IMR-90 (cell line): ENCODE results near the gene PRKCSH. TPM values are rescaled to one million over a fixed set of nuclear protein-coding genes. Genes with fewer than 3 reads are reported as not detected.
A peak's percentile ranks its signal among the peaks of the same experiment; 100 is the strongest.

Source experiments
- ATAC-seq: fragments of 200-7000 bp; cut with Tn5 transposase; 2 replicates; pipeline ENCODE4 v1.9.1; 2020; ENCODE audit warnings: low read depth, mild to moderate bottlenecking, moderate library complexity
- BruUV-seq: library from RNA; stranded (reverse); fragments of 400-500 nt; replicated peaks from 2 replicates; lab custom pipeline; 2021; lab: Mats Ljungman, UMichigan
- CTCF ChIA-PET: fragments of 300-600 bp; formaldehyde crosslinking; extraction: SDS; loops from one replicate; lab custom pipeline; 2021; ENCODE audit warnings: antibody characterized with exemption; lab: Yijun Ruan, JAX
- POLR2A ChIA-PET: fragments of 300-600 bp; sonication (Branson Sonifier 250); formaldehyde crosslinking; loops from one replicate; lab custom pipeline; 2022; ENCODE audit warnings: antibody characterized with exemption; ENCODE audit not compliant: unreplicated experiment; lab: Charles Lee
- DNase-seq: peaks from one replicate; pipeline ENCODE4 v3.0.0; 2013
- H2AFZ ChIP-seq: replicated peaks from 2 replicates; pipeline ENCODE3; 2013; ENCODE audit warnings: low read length, mild to moderate bottlenecking; ENCODE audit not compliant: poor library complexity
- H2AK5ac ChIP-seq: 2 replicates; pipeline ENCODE4 v1.6.1; 2013; ENCODE audit warnings: low read depth, low read length, inconsistent platforms
- H2AK9ac ChIP-seq: replicated peaks from 2 replicates; pipeline ENCODE3; 2013; ENCODE audit warnings: mild to moderate bottlenecking, low read depth, low read length, moderate library complexity; ENCODE audit not compliant: poor library complexity
- H2BK120ac ChIP-seq: 2 replicates; pipeline ENCODE4 v1.6.1; 2013; ENCODE audit warnings: low read depth, low read length, inconsistent platforms
- H2BK15ac ChIP-seq: 3 replicates; pipeline ENCODE4 v1.6.1; 2013; ENCODE audit warnings: low read depth, low read length, inconsistent platforms
- H2BK20ac ChIP-seq: 2 replicates; pipeline ENCODE4 v1.6.1; 2013; ENCODE audit warnings: low read depth, mild to moderate bottlenecking, inconsistent platforms, low read length, moderate library complexity
- H2BK5ac ChIP-seq: 2 replicates; pipeline ENCODE4 v1.6.1; 2013; ENCODE audit warnings: mild to moderate bottlenecking, low read depth, low read length, inconsistent platforms; ENCODE audit not compliant: poor library complexity, severe bottlenecking
- H3K14ac ChIP-seq: replicated peaks from 2 replicates; pipeline ENCODE4 v1.6.1; 2013; ENCODE audit warnings: low read depth, low read length, inconsistent platforms
- H3K18ac ChIP-seq: 2 replicates; pipeline ENCODE4 v1.6.1; 2013; ENCODE audit warnings: low read depth, low read length, control low read depth
- H3K23ac ChIP-seq: 2 replicates; pipeline ENCODE4 v1.6.1; 2013; ENCODE audit warnings: low read depth, low read length, inconsistent platforms
- H3K27ac ChIP-seq: 2 replicates; pipeline ENCODE4 v1.5.1; 2013; ENCODE audit warnings: mild to moderate bottlenecking, control low read depth, low read length; ENCODE audit not compliant: insufficient read depth
- H3K27me3 ChIP-seq: 2 replicates; pipeline ENCODE4 v1.6.1; 2013; ENCODE audit warnings: low read length; ENCODE audit not compliant: control insufficient read depth, insufficient read depth
- H3K36me3 ChIP-seq: 2 replicates; pipeline ENCODE4 v1.6.1; 2013; ENCODE audit warnings: low read length, mixed read lengths; ENCODE audit not compliant: control insufficient read depth, insufficient read depth
- H3K4ac ChIP-seq: 2 replicates; pipeline ENCODE4 v1.6.1; 2013; ENCODE audit warnings: low read depth, low read length, inconsistent platforms
- H3K4me1 ChIP-seq: 2 replicates; pipeline ENCODE4 v1.6.1; 2013; ENCODE audit warnings: low read length, mixed read lengths; ENCODE audit not compliant: control insufficient read depth, insufficient read depth
- H3K4me2 ChIP-seq: 2 replicates; pipeline ENCODE4 v1.6.1; 2013; ENCODE audit warnings: low read depth, mild to moderate bottlenecking, control low read depth, low read length, moderate library complexity
- H3K4me3 ChIP-seq: 2 replicates; pipeline ENCODE4 v1.5.1; 2013; ENCODE audit warnings: low read depth, mild to moderate bottlenecking, control low read depth, low read length, moderate library complexity; ENCODE audit not compliant: insufficient read depth
- H3K56ac ChIP-seq: 2 replicates; pipeline ENCODE4 v1.6.1; 2013; ENCODE audit warnings: low read length, inconsistent platforms; ENCODE audit not compliant: insufficient read depth; ENCODE audit errors: extremely low read depth
- H3K79me1 ChIP-seq, 2 experiments: 2 replicates each; pipeline ENCODE4 v1.6.1; 2013; ENCODE audit warnings: low read length in 2 of 2, inconsistent platforms in 1 of 2, low read depth in 1 of 2
- H3K9ac ChIP-seq: 2 replicates; pipeline ENCODE4 v1.6.1; 2013; ENCODE audit warnings: low read depth, low read length, control low read depth
- H3K9me1 ChIP-seq: 2 replicates; pipeline ENCODE4 v1.6.1; 2013; ENCODE audit warnings: low read length, inconsistent platforms; ENCODE audit not compliant: insufficient read depth
- H3K9me3 ChIP-seq: 2 replicates; pipeline ENCODE4 v1.6.1; 2013; ENCODE audit warnings: low read length; ENCODE audit not compliant: control insufficient read depth, insufficient read depth
- H4K20me1 ChIP-seq: 2 replicates; pipeline ENCODE4 v1.6.1; 2013; ENCODE audit warnings: low read length, inconsistent platforms; ENCODE audit not compliant: insufficient read depth
- H4K5ac ChIP-seq: 2 replicates; pipeline ENCODE4 v1.6.1; 2013; ENCODE audit warnings: mild to moderate bottlenecking, low read depth, low read length, control low read depth
- H4K8ac ChIP-seq, 2 experiments: 2 replicates each; pipeline ENCODE4 v1.6.1; 2013; ENCODE audit warnings: low read depth in 2 of 2, low read length in 2 of 2, control low read depth in 1 of 2, inconsistent platforms in 1 of 2
- H4K91ac ChIP-seq: 2 replicates; pipeline ENCODE4 v1.6.1; 2013; ENCODE audit warnings: low read depth, low read length, inconsistent platforms; ENCODE audit not compliant: insufficient read depth
- CHD1 ChIP-seq: IDR thresholded peaks from 2 replicates; pipeline ENCODE4 v1.6.1; 2012; ENCODE audit warnings: low read depth, low read length, improper control_type of control experiment
- CTCF ChIP-seq: conservative IDR thresholded peaks from 2 replicates; pipeline ENCODE4 v1.5.1; 2012; ENCODE audit warnings: mild to moderate bottlenecking, low read depth, low read length, improper control_type of control experiment
- MAFK ChIP-seq: IDR thresholded peaks from 2 replicates; pipeline ENCODE4 v1.6.1; 2012; ENCODE audit warnings: low read depth, low read length, improper control_type of control experiment
- RAD21 ChIP-seq: IDR thresholded peaks from 2 replicates; pipeline ENCODE4 v1.6.1; 2012; ENCODE audit warnings: low read length, improper control_type of control experiment
- WGBS, 2 experiments: methylation state at CpG; one replicate each; pipeline versions ENCODE4 v1.1.5 to v1.1.7; 2013; ENCODE audit warnings: missing lambda C conversion rate in 2 of 2; ENCODE audit not compliant: insufficient read length in 1 of 2; ENCODE audit errors: extremely low coverage in 2 of 2; 5-methylcytosine and 5-hydroxymethylcytosine counted together
- dilution Hi-C: fragments of 300-500 bp; cut with HindIII; formaldehyde crosslinking; loops from one replicate; pipeline ENCODE4 v1.14.3; 2018; ENCODE audit warnings: low sequenced_read_pairs; ENCODE audit not compliant: unreplicated experiment
- in situ Hi-C: fragments of 300-500 bp; cut with MboI; formaldehyde crosslinking; loops from 3 replicates; pipeline ENCODE4 v1.14.3; 2019; ENCODE audit warnings: low sequenced_read_pairs, inconsistent platforms, mixed read lengths
- intact Hi-C: fragments of 100-400 bp; cut with micrococcal nuclease; formaldehyde crosslinking; loops from 2 replicates; pipeline ENCODE4 v1.10.0; 2022
- polyA plus RNA-seq, 3 experiments: library from polyadenylated mRNA; depleted of rRNA; stranded (reverse); fragments of >200 nt; gene quantifications; 2 replicates each; pipeline ENCODE4 v1.2.3, GENCODE V29; 2012; ENCODE audit warnings: low replicate concordance in 1 of 3
- total RNA-seq: library from RNA; depleted of rRNA; stranded (reverse); fragments of >200 nt; gene quantifications from 2 replicates; pipeline ENCODE4 v1.2.3, GENCODE V29; 2012

PRKCSH gene
- total and polyA plus RNA-seq, 2 of the 4 experiments (the other 2 are of a cell fraction), result 36.0 to 252 TPM

GRCh38 chr19:11463391-11463790 lies 28.0 kb downstream of the PRKCSH start:
- Histone ChIP-seq H2AK9ac (no peak overlapping the region), H3K4ac (no peak overlapping the region), H3K56ac (no peak overlapping the region), H3K4me1 (no peaks in the 10 kb centered on the region), H2BK20ac (no peak overlapping the region), H3K9me1 (peaks cover 9% of the 10 kb centered on the region), H3K14ac (no peak overlapping the region), H3K9ac (no peak overlapping the region), H3K9me3 (no peaks in the 10 kb centered on the region), H2BK5ac (no peak overlapping the region), H2AK5ac (no peak overlapping the region), H3K4me2 (no peak overlapping the region), H4K91ac (no peak overlapping the region), H2BK120ac (no peak overlapping the region), H3K27me3 (no peaks in the 10 kb centered on the region; the same call in 1 of the 2 replicates), H3K4me3 (no peak overlapping the region), H3K27ac (no peak overlapping the region), H3K18ac (no peak overlapping the region), H4K5ac (no peak overlapping the region), H4K8ac (no peak overlapping the region), H3K79me1 (no peaks in the 10 kb centered on the region), H3K36me3 (no peaks in the 10 kb centered on the region), H4K20me1 (peaks cover 8% of the 10 kb centered on the region; the same call in 1 of the 2 replicates), H3K23ac (no peak overlapping the region), H2BK15ac (no peak overlapping the region), H2AFZ (peak overlapping the region; percentile 11)
- no peak for TF ChIP-seq CHD1
- TF ChIP-seq CTCF, result no peak
- TF ChIP-seq MAFK, result no peak
- no peak for TF ChIP-seq RAD21
- dilution Hi-C loops (no loop called here), in situ Hi-C loops (no loop called here), intact Hi-C loops (no loop called here)
- ChIA-PET CTCF (no interaction called here), POLR2A (no interaction called here)
- no TSS peak for BruUV-seq
- WGBS, 2 experiments, result 80% methylated on average over 1 of the region's 12 CpGs; no CpG with 5 or more reads in 1 of the 2 experiments
- ATAC-seq (no peak), DNase-seq (no peak)
